Hematopoietic multipotent progenitor cell treated with erythropoietin and hydrocortisone succinate and interleukin-3 and kit ligand, for 17 days (in vitro differentiated cells): Measurements from ENCODE around the gene CITED4.

ENCODE experiments used
- DNase-seq: peaks from one replicate; pipeline ENCODE4 v3.0.0-alpha.2; 2015; ENCODE audit warnings: low spot score

The CITED4 gene

GRCh38 chr1:40886318-40887011 lies 24.3 kb upstream of the CITED4 start:
- DNase-seq, result no peak

DNA sequence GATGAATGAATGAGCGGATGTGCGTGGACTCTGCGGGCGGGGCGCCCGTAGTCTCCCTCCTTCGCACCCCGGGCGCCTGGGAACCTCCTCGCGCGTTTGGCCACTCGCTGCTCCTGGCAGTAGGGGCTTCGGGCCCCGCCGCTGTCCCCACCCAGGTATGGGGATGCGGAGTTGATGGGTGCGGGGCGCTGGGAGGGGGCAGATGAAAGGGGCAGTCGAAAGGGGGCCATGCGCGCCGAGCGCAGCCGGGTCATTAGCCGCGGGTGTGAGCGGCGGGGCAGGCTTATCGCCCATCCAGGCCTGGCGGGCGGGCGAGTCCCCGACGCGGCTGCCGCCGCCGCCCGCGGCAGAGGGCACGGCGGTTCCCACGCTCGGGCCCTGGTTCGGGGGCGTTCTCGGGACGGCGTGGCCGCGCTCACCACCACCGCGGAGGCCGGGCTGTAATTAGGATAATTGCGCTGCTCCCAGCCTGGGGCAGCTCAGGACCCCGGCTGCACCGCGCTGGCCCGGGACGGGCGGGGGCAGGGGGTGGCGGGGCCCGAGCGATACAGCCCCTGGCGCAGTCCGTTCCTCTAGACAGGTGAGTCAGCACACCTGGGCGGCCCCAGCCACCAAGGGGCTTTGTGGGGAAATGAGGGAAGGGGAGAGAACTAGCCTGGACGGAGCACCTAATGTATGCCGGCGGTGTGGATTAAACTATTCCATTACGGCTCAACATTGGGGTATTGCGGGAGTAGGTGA lies 22.1 kb upstream of the CITED4 start:
- DNase-seq, result no peak

DNA sequence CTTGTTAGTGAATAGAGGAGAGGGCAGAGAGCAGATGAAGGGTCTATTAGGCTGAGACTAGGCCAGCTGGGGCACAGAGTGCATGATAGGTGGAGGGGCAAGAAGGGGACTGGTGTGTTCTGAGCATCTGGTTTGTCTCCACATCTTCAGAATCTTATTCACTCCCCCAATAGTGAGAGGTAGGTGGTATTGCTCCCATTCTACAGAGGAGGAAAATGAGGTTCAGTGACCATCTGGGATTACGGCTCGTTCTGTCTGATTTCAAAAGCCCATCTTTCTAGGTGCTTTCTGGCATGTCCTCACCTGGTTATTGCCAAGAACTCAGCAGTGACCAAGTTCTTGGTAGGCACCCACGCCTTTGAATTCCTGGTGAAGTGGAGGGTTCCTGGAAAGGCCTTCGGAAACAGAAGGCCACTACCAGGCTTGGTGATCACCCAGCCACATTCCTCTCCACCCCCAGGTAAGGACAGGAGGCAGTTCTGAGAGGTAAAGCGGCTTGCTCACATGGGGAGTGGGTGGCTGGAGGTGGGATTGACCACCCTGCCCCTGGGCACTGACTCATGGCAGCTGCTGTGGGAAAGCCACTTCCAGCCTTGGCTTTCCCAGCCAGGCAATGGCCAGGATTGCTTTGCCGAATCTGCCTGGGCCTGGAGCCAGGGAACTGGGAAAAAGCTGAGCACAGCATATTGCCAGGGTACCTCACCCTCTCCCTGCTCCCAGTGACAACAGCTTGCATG lies 18.8 kb upstream of the CITED4 start:
- no peak for DNase-seq

- no peak for DNase-seq
Measured at GRCh38 chr1:40879482-40880175, 17.5 kb upstream of the CITED4 start.

DNA sequence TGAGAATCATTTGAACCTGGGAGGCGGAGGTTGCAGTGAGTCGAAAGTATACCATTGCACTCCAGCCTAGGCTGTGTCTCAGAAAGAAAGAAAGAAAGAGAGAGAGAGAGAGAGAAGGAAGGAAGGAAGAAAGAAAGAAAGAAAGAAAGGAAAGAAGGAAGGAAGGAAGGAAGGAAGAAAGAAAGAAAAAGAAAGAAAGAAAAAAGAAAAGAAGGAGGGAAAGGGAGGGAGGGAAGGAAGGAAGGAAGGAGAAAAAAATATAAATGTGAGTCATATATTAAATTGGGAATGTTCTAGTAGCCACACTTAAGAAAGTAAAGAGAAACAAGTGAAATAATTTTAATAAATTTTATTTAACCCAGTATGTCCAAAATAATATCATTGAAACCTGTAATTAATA lies 16.7 kb upstream of the CITED4 start:
- no peak for DNase-seq

DNA sequence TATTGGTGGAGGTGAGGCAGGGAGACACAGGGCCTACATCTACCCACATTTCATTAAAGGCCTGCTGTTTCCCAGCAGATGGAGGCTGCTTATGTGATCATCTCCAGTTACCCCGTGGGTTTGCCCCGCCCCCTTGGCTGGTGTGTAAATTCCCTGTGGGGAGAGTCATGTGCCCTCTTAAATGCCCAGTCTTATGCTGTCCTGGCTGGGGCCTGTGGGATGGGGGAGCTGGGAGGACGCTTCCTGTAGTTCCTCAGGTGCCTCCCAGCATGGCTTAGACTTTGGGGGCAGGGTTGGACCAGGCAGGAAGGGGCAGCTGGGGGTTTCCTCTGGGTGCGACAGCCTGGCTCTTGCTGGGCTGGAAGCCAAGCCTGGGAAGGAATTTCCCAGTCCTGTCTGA lies 15.5 kb upstream of the CITED4 start:
- no peak for DNase-seq

- no peak for DNase-seq
Measured at GRCh38 chr1:40876891-40877290, 14.7 kb upstream of the CITED4 start.

GRCh38 chr1:40876436-40876761 lies 14.2 kb upstream of the CITED4 start:
- DNase-seq, result no peak

DNA sequence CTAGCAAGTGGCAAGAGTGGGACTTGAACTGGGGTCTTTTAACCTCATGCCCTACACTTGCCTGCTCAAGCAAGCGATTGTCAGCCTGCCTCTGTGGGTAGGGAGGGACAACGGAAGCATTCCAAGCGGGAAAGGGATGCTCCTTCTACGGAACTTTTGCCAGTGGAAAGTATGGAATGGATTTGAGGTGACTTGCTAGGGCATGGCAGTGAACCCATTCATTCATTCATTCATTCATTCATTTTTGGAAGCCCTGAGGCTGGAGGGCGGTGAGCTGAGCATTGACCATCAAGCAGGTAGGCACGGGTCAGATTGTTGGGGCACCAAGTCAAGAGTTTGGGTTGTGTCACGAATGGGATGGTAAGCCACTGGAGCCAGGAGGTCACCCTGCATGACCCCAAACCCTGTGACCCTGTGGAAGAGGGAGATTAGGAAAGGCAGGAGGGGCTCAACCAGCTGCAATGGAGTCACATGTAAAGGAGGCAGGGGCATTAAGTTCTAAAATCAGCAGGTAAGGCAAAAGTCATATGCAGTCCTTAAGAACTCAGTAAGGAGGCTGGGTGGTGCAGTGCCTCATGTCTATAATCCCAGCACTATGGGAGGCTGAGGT lies 11.8 kb upstream of the CITED4 start:
- DNase-seq, result no peak

DNA sequence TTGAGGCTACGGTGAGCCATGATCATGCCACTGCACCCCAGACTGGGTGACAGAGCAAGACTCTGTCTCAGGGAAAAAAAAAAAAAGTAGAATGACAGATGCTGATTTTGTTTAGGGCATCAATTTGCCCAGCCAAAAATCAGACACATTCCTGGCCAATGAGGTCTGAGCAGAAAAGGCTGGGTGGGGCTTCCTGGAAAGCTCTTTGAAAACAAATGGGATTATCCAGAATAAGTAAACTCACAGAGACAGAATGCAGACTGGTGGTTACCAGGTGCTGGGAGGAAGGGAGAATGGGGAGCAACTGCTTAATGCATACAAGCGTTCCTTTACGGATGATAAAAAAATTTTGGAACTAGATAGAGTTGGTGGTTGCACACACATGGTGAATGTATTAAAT lies 10.1 kb upstream of the CITED4 start:
- DNase-seq, result no peak

- DNase-seq, result no peak
Measured at GRCh38 chr1:40870135-40870728, 8.1 kb upstream of the CITED4 start.

DNA sequence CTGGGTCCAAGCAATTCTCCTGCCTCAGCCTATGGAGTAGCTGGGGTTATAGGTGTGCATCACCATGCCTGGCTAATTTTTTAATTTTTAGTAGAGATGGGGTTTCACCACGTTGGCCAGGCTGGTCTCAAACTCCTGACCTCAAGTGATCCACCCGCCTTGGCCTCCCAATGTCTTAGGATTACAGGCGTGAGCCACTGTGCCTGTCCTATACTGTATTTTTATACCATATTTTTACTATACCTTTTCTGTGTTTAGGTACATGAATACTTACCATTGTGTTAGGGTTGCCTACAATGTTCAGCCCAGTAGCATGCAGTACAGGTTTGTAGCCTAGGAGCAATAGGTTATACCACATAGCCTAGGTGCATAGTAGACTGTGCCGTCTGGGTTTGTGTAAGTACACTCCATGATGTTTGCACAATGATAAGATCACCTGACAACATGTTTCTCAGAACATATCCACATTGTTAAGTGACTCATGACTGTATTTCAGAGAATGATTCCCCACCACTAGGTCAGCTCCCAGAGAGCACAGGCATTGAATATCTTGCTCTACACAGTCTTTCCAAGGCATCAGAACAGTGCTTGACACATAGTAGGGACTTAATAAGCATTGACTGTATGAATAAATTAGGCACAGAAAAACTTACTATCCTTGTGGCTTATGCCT lies 6.0 kb upstream of the CITED4 start:
- DNase-seq, result no peak

- DNase-seq, result no peak
Measured at GRCh38 chr1:40861224-40862003, 749 bp downstream of the CITED4 start.

GRCh38 chr1:40860706-40861223 lies 1.4 kb downstream of the CITED4 start:
- no peak for DNase-seq

DNA sequence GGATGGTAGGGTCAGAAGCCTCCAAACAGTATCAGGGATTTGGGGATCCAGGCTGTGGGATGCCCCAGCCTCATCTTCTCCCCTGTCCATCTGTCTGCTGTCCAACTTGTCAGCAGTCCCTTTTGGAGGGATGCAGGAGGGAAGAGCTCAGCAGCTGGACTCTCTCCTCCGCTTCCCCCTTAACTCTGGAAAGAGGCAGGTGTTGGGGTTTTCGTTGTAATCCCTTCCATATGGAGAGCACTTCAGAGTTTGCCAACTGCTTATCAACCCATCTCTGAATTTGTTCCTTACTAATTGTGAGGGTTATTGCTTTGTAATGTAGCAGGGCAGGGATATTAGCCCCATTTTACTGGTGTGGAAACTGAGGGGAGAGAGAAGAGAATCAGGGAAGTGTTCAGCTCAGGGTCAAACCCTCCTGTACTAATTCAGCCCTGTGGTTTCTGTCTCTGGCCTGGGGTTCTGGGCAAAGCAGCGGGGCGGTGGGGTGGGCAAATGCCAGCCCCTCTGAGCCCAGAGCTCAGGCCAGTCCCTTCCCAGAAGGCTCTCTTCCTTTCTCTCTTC lies 3.2 kb downstream of the CITED4 start:
- DNase-seq, result no peak

GRCh38 chr1:40857737-40858136 lies 4.4 kb downstream of the CITED4 start:
- DNase-seq, result no peak

DNA sequence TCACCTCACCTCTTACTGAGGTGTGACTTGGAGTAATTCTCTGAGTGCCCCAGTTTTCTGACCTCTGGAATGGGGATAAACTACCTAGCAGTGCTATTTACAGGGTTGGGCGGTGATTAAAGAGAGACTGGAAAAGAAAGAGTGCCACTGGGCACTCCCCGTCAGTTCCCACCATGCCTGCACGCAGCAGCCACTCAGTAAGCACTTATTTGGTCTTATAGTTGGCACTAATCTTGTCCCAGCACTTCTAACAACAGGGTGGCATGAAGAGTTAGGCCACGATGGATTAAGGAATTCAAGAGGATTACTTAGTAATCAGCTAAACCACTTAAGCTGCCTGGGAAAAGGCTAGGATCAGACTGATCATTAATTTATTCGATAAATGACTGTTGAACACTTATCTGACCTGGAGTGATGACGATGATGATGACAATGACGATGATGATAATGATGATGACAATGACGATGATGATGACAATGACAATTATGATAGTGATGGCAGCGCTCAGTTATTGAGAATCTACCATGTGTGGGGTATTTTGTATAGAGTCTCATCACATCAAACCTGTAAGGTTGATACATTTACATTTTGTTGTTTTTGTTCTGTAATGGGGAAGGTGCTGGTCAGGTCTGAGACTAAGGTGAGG lies 5.4 kb downstream of the CITED4 start:
- no peak for DNase-seq

GRCh38 chr1:40856116-40856515 lies 6.0 kb downstream of the CITED4 start:
- DNase-seq, result no peak

DNA sequence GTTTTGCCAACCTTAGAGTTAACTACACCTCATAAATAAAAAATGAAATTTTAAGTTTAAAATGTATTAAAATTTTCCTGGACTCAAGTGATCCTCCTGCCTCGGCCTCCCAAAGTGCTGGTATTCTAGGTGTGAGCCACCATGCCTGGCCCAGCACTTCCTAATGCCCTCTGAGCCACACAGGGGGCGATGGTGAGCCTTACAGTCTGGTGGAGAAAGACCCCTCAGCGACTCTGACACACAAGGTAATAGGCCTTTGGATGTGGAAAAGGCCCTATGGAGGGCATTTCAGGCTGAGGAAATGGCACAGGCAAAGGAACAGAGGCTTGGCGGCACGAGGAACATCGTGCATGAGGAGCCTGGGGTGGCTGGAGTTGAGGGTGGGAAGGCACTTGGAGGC lies 6.7 kb downstream of the CITED4 start:
- no peak for DNase-seq

DNA sequence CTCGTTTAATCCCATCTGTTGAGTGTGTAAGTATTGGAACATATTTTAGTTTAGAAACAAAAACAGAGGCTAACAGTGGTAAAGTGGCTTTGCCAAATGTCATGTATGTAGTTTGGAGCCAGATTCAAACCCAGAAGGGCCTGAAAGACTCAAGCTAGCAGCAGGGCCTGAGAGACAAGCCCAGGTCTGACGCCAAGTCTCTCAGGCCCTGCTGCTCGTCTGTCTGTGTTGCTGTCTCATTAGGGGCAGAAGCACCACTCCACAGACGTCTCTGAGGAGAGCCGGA lies 8.3 kb downstream of the CITED4 start:
- no peak for DNase-seq
